Measurements from ENCODE around the gene PRKD1.

The PRKD1 gene

DNA sequence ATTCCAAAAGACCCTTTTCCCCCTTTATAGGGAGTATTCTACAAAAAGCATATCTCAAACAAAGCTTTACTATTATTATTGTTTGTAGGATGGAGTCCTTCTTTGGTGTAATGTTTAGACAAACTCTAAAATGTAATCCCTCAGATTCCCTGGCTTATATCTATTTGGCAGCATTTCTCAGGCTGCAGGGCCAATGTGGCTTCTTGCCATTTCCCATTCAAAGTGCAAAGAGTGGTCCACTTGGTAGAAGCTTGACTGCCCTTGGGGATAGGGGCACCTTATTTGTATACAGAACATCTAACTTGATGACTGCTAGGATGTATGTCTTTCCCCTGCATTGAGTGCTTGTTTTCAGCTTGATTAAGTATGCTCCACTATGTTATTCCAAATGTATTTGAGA is 242.7 kb downstream of the PRKD1 start:
- no peaks in the 10 kb centered on the region for H3F3A ChIP-seq (ENCODE audit: low read depth)
- H4K20me1 ChIP-seq (ENCODE audit: insufficient read depth, low read length, poor library complexity, severe bottlenecking), result no peaks in the 10 kb centered on the region
- H3K4me2 ChIP-seq (ENCODE audit: low read depth, low read length, poor library complexity, severe bottlenecking), result no peak overlapping the region
- no peaks in the 10 kb centered on the region for H3K4me1 ChIP-seq (ENCODE audit: insufficient read depth, low read length, poor library complexity, severe bottlenecking)
- H3K79me2 ChIP-seq (ENCODE audit: insufficient read depth, low read length), result no peaks in the 10 kb centered on the region
- no peaks in the 10 kb centered on the region; the same call in 1 of the 2 replicates for H3K9me3 ChIP-seq (ENCODE audit: insufficient read depth, low read depth, low read length)
- H3K27me3 ChIP-seq (ENCODE audit: insufficient read depth, low read length, poor library complexity, severe bottlenecking), result no peaks in the 10 kb centered on the region
- H3K4me3 ChIP-seq (ENCODE audit: low read length, poor library complexity, severe bottlenecking), result no peak overlapping the region
- H2AFZ ChIP-seq (ENCODE audit: low read length), result no peak overlapping the region
- no peaks in the 10 kb centered on the region for H3K9me2 ChIP-seq (replicated peaks; ENCODE audit: low read depth, low read length)
- H3K9ac ChIP-seq (ENCODE audit: low read depth, low read length, poor library complexity, severe bottlenecking), result no peak overlapping the region
- no peak for TF ChIP-seq EZH2phosphoT487 (IDR thresholded peaks at IDR 0.05; ENCODE audit: borderline replicate concordance)
- TF ChIP-seq, protein P1, sequence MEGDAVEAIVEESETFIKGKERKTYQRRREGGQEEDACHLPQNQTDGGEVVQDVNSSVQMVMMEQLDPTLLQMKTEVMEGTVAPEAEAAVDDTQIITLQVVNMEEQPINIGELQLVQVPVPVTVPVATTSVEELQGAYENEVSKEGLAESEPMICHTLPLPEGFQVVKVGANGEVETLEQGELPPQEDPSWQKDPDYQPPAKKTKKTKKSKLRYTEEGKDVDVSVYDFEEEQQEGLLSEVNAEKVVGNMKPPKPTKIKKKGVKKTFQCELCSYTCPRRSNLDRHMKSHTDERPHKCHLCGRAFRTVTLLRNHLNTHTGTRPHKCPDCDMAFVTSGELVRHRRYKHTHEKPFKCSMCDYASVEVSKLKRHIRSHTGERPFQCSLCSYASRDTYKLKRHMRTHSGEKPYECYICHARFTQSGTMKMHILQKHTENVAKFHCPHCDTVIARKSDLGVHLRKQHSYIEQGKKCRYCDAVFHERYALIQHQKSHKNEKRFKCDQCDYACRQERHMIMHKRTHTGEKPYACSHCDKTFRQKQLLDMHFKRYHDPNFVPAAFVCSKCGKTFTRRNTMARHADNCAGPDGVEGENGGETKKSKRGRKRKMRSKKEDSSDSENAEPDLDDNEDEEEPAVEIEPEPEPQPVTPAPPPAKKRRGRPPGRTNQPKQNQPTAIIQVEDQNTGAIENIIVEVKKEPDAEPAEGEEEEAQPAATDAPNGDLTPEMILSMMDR (conservative IDR thresholded peaks at IDR 0.05; ENCODE audit: low read length), result no peak
- H3K36me3 ChIP-seq (ENCODE audit: insufficient read depth, low read length), result no peaks in the 10 kb centered on the region

DNA sequence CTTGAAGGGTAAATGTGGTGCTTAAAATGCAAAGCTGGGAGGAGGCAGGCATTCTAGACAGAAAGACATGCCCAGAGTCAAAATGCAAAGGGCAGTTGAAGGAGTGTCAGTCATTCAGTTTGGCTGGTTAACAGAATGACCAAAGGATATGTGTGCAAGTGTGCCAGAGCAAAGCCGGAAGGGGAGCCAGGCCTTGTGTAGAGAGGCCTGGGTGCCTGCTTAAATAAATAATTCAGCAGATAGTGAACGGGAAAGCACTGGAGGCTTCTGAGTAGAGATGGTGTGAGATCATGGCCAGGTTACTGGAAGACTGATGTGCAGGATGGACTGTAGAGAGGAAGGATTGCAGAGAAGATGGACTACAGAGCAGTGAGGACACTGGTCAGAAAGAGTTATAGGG is 244.9 kb downstream of the PRKD1 start:
- no peaks in the 10 kb centered on the region for H3F3A ChIP-seq (ENCODE audit: low read depth)
- H3K79me2 ChIP-seq (ENCODE audit: insufficient read depth, low read length), result no peaks in the 10 kb centered on the region
- H3K4me2 ChIP-seq (ENCODE audit: low read depth, low read length, poor library complexity, severe bottlenecking), result no peak overlapping the region
- no peak overlapping the region for H3K4me3 ChIP-seq (ENCODE audit: low read length, poor library complexity, severe bottlenecking)
- H3K9me2 ChIP-seq (replicated peaks; ENCODE audit: low read depth, low read length), result no peaks in the 10 kb centered on the region
- no peaks in the 10 kb centered on the region; the same call in 1 of the 2 replicates for H3K9me3 ChIP-seq (ENCODE audit: insufficient read depth, low read depth, low read length)
- H2AFZ ChIP-seq (ENCODE audit: low read length), result no peak overlapping the region
- H4K20me1 ChIP-seq (ENCODE audit: insufficient read depth, low read length, poor library complexity, severe bottlenecking), result no peaks in the 10 kb centered on the region
- no peaks in the 10 kb centered on the region for H3K4me1 ChIP-seq (ENCODE audit: insufficient read depth, low read length, poor library complexity, severe bottlenecking)
- no peak overlapping the region for H3K9ac ChIP-seq (ENCODE audit: low read depth, low read length, poor library complexity, severe bottlenecking)
- no peaks in the 10 kb centered on the region for H3K36me3 ChIP-seq (ENCODE audit: insufficient read depth, low read length)
- no peaks in the 10 kb centered on the region for H3K27me3 ChIP-seq (ENCODE audit: insufficient read depth, low read length, poor library complexity, severe bottlenecking)
- TF ChIP-seq, protein P1 (conservative IDR thresholded peaks at IDR 0.05; ENCODE audit: low read length), result no peak
- no peak for TF ChIP-seq EZH2phosphoT487 (IDR thresholded peaks at IDR 0.05; ENCODE audit: borderline replicate concordance)

DNA sequence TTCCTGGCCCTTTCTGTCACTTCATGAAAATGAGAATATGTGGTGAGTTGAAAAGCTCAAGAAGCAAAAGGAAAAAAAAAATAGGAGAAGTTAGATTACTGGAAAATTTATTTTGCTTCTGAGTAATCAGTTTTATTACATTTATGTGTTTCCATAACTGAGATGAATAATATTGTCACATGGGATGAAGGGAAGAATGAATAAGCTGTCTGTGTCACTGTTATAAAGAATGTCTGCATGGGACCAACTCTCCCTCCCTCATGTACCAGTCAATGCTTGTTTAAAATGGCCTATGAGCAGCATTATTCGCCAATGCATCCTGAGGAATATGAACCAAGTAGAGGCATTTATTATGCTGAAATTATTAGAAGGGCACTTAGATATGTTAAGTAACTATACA is 246.3 kb downstream of the PRKD1 start:
- Histone ChIP-seq H3K4me2 (ENCODE audit: low read depth, low read length, poor library complexity, severe bottlenecking) (no peak overlapping the region), H4K20me1 (ENCODE audit: insufficient read depth, low read length, poor library complexity, severe bottlenecking) (no peaks in the 10 kb centered on the region), H3K9ac (ENCODE audit: low read depth, low read length, poor library complexity, severe bottlenecking) (no peak overlapping the region), H3K9me3 (ENCODE audit: insufficient read depth, low read depth, low read length) (no peaks in the 10 kb centered on the region), H3K4me1 (ENCODE audit: insufficient read depth, low read length, poor library complexity, severe bottlenecking) (no peaks in the 10 kb centered on the region), H2AFZ (ENCODE audit: low read length) (no peak overlapping the region), H3K4me3 (ENCODE audit: low read length, poor library complexity, severe bottlenecking) (no peak overlapping the region), H3K36me3 (ENCODE audit: insufficient read depth, low read length) (no peaks in the 10 kb centered on the region), H3F3A (ENCODE audit: low read depth) (no peaks in the 10 kb centered on the region), H3K27me3 (ENCODE audit: insufficient read depth, low read length, poor library complexity, severe bottlenecking) (no peaks in the 10 kb centered on the region), H3K79me2 (ENCODE audit: insufficient read depth, low read length) (no peaks in the 10 kb centered on the region), H3K9me2 (replicated peaks; ENCODE audit: low read depth, low read length) (no peaks in the 10 kb centered on the region)
- TF ChIP-seq, protein P1 (conservative IDR thresholded peaks at IDR 0.05; ENCODE audit: low read length), result no peak
- no peak for TF ChIP-seq EZH2phosphoT487 (IDR thresholded peaks at IDR 0.05; ENCODE audit: borderline replicate concordance)
